Smooth muscle cell (in vitro differentiated cells): Measurements from ENCODE around the gene MMP25. TPM values are rescaled to one million over a fixed set of nuclear protein-coding genes. Genes with fewer than 3 reads are reported as not detected.

Experiments used
- DNase-seq: peaks from one replicate; lab custom pipeline; 2025; ENCODE audit not compliant: unreplicated experiment; lab: John Stamatoyannopoulos, UW
- H2AFZ ChIP-seq: fragments of 200-600 bp; sonication (generic); 2 replicates; pipeline ENCODE4 v1.6.0; 2016; ENCODE audit warnings: antibody characterized with exemption, low read depth, mild to moderate bottlenecking
- H3F3A ChIP-seq: fragments of 200-600 bp; sonication (generic); 2 replicates; pipeline ENCODE4 v1.6.0; 2017; ENCODE audit warnings: antibody characterized with exemption, low read depth
- H3K27ac ChIP-seq: fragments of 200-600 bp; sonication (generic); 2 replicates; pipeline ENCODE4 v1.5.1; 2016; ENCODE audit warnings: low read depth, mild to moderate bottlenecking
- H3K27me3 ChIP-seq: fragments of 200-600 bp; sonication (generic); 2 replicates; pipeline ENCODE4 v1.6.1; 2016; ENCODE audit warnings: low read depth, mild to moderate bottlenecking
- H3K36me3 ChIP-seq: fragments of 200-600 bp; sonication (generic); 2 replicates; pipeline ENCODE4 v1.5.1; 2016; ENCODE audit warnings: low read depth
- H3K4me1 ChIP-seq: fragments of 200-600 bp; sonication (generic); 2 replicates; pipeline ENCODE4 v1.5.1; 2016; ENCODE audit warnings: low read depth
- H3K4me2 ChIP-seq: fragments of 200-600 bp; sonication (generic); 2 replicates; pipeline ENCODE4 v1.6.0; 2016; ENCODE audit warnings: mild to moderate bottlenecking
- H3K4me3 ChIP-seq: fragments of 200-600 bp; sonication (generic); 2 replicates; pipeline ENCODE4 v1.5.1; 2016; ENCODE audit warnings: mild to moderate bottlenecking
- H3K79me2 ChIP-seq: fragments of 200-600 bp; sonication (generic); 2 replicates; pipeline ENCODE4 v1.6.0; 2016; ENCODE audit warnings: low read depth, mild to moderate bottlenecking
- H3K9ac ChIP-seq: fragments of 200-600 bp; sonication (generic); 2 replicates; pipeline ENCODE4 v1.6.0; 2016; ENCODE audit warnings: low read depth
- H3K9me3 ChIP-seq: fragments of 200-600 bp; sonication (generic); replicated peaks from 2 replicates; pipeline ENCODE4 v1.5.1; 2016; ENCODE audit warnings: low read depth
- H4K20me1 ChIP-seq: fragments of 200-600 bp; sonication (generic); 2 replicates; pipeline ENCODE4 v1.6.0; 2016; ENCODE audit warnings: low read depth
- CTCF ChIP-seq: fragments of 200-600 bp; sonication (generic); IDR thresholded peaks from 2 replicates; pipeline ENCODE4 v1.5.1; 2017; ENCODE audit warnings: borderline replicate concordance, mild to moderate bottlenecking, antibody characterized with exemption; ENCODE audit not compliant: insufficient read depth, poor library complexity, severe bottlenecking
- WGBS: methylation state at CpG from one replicate; pipeline ENCODE4 v1.1.7; 2016; ENCODE audit warnings: low lambda C conversion rate; 5-methylcytosine and 5-hydroxymethylcytosine counted together
- polyA plus RNA-seq: library from polyadenylated mRNA; unstranded; fragments of >200 nt; fragmentation: Nextera tagmentation; extraction: Ambion mirVana; gene quantifications from 2 replicates; pipeline ENCODE4 v1.2.1, GENCODE V29; 2016
- total RNA-seq: library from RNA; depleted of rRNA; stranded (reverse); fragments of >200 nt; gene quantifications from 2 replicates; pipeline ENCODE4 v1.2.3, GENCODE V29; 2014

MMP25 gene
- total and polyA plus RNA-seq, 2 experiments from 2014 or later = 0.90 to 1.3 TPM

- Histone ChIP-seq H3K9me3 (no peaks in the 10 kb centered on the region), H3K79me2 (no peaks in the 10 kb centered on the region), H3K4me1 (peaks cover 17% of the 10 kb centered on the region), H3K4me2 (no peak overlapping the region), H3K36me3 (no peaks in the 10 kb centered on the region), H2AFZ (no peak overlapping the region), H3F3A (no peaks in the 10 kb centered on the region), H3K27ac (no peak overlapping the region), H4K20me1 (peaks cover 76% of the 10 kb centered on the region), H3K4me3 (no peak overlapping the region), H3K27me3 (peaks cover 2% of the 10 kb centered on the region), H3K9ac (no peak overlapping the region)
- TF ChIP-seq CTCF = no peak
- DNase-seq = no peak
- WGBS = 93% methylated on average over 8 of the region's 8 CpGs
Observed at GRCh38 chr16:3026003-3026378, 20.4 kb upstream of the MMP25 start.

GRCh38 chr16:3026609-3027488 lies 19.5 kb upstream of the MMP25 start:
- Histone ChIP-seq H3K9ac (no peak overlapping the region), H3K4me1 (peaks cover 21% of the 10 kb centered on the region), H3K4me3 (no peak overlapping the region), H2AFZ (no peak overlapping the region), H3K9me3 (no peaks in the 10 kb centered on the region), H3K27ac (no peak overlapping the region), H3K79me2 (no peaks in the 10 kb centered on the region), H3F3A (no peaks in the 10 kb centered on the region), H3K27me3 (peaks cover 5% of the 10 kb centered on the region), H3K4me2 (peak overlapping the region; percentile 67), H4K20me1 (peaks cover 74% of the 10 kb centered on the region), H3K36me3 (no peaks in the 10 kb centered on the region)
- TF ChIP-seq CTCF = no peak
- 99% methylated on average over 24 of the region's 24 CpGs for WGBS
- no peak for DNase-seq

GRCh38 chr16:3027489-3027795 lies 18.9 kb upstream of the MMP25 start:
- Histone ChIP-seq H3K9me3 (no peaks in the 10 kb centered on the region), H3K4me1 (peaks cover 16% of the 10 kb centered on the region), H2AFZ (no peak overlapping the region), H3K27ac (no peak overlapping the region), H3K9ac (no peak overlapping the region), H3F3A (no peaks in the 10 kb centered on the region), H3K36me3 (no peaks in the 10 kb centered on the region), H3K4me3 (no peak overlapping the region), H3K4me2 (peak overlapping the region; percentile 67), H3K79me2 (no peaks in the 10 kb centered on the region), H4K20me1 (peaks cover 71% of the 10 kb centered on the region), H3K27me3 (peaks cover 11% of the 10 kb centered on the region)
- 95% methylated on average over 8 of the region's 8 CpGs for WGBS
- TF ChIP-seq CTCF = no peak
- no peak for DNase-seq
